ENCODE measurements around the gene PSME3IP1. TPM values are rescaled to one million over a fixed set of nuclear protein-coding genes. Genes with fewer than 3 reads are reported as not detected.
A peak's percentile ranks its signal among the peaks of the same experiment; 100 is the strongest.

Gene PSME3IP1
- polyA plus RNA-seq, 1 donor, result 99.4 TPM

- H3K36me3 ChIP-seq (ENCODE audit: control insufficient read depth, insufficient read depth, low read length), result peaks cover 10% of the 10 kb centered on the region
- H3K9me3 ChIP-seq (ENCODE audit: control insufficient read depth, low read depth, low read length), result no peaks in the 10 kb centered on the region
- WGBS (ENCODE audit: insufficient coverage, low lambda C conversion rate), result no CpG with 5 or more reads among the region's 5 CpGs
- peaks cover 14% of the 10 kb centered on the region for H3K4me1 ChIP-seq (ENCODE audit: control insufficient read depth, insufficient read depth, low read length)
- DNase-seq, result no peak
- no peak overlapping the region for H3K4me3 ChIP-seq (ENCODE audit: low read length)
- H3K27me3 ChIP-seq (ENCODE audit: control insufficient read depth, insufficient read depth, low read length), result no peaks in the 10 kb centered on the region
- H3K27ac ChIP-seq (ENCODE audit: low read length), result no peak overlapping the region
Observed at GRCh38 chr16:57146735-57147134, 39.1 kb downstream of the PSME3IP1 start.

- no peaks in the 10 kb centered on the region for H3K27me3 ChIP-seq (ENCODE audit: control insufficient read depth, insufficient read depth, low read length)
- H3K9me3 ChIP-seq (ENCODE audit: control insufficient read depth, low read depth, low read length), result no peaks in the 10 kb centered on the region
- H3K27ac ChIP-seq (ENCODE audit: low read length), result no peak overlapping the region
- WGBS (ENCODE audit: insufficient coverage, low lambda C conversion rate), result no CpG with 5 or more reads among the region's 24 CpGs
- peaks cover 8% of the 10 kb centered on the region for H3K36me3 ChIP-seq (ENCODE audit: control insufficient read depth, insufficient read depth, low read length)
- no peak for DNase-seq
- H3K4me3 ChIP-seq (ENCODE audit: low read length), result no peak overlapping the region
- peaks cover 14% of the 10 kb centered on the region for H3K4me1 ChIP-seq (ENCODE audit: control insufficient read depth, insufficient read depth, low read length)
Observed at GRCh38 chr16:57146040-57146647, 39.7 kb downstream of the PSME3IP1 start.

- Histone ChIP-seq H3K4me3 (ENCODE audit: low read length) (no peak overlapping the region), H3K9me3 (ENCODE audit: control insufficient read depth, low read depth, low read length) (no peaks in the 10 kb centered on the region), H3K36me3 (ENCODE audit: control insufficient read depth, insufficient read depth, low read length) (peaks cover 8% of the 10 kb centered on the region), H3K27ac (ENCODE audit: low read length) (no peak overlapping the region), H3K27me3 (ENCODE audit: control insufficient read depth, insufficient read depth, low read length) (no peaks in the 10 kb centered on the region), H3K4me1 (ENCODE audit: control insufficient read depth, insufficient read depth, low read length) (peaks cover 14% of the 10 kb centered on the region)
- 17% methylated on average over 1 of the region's 14 CpGs for WGBS (ENCODE audit: insufficient coverage, low lambda C conversion rate)
- DNase-seq, result peak; percentile 44 to 60
Observed at GRCh38 chr16:57145046-57146021, 40.5 kb downstream of the PSME3IP1 start.

- Histone ChIP-seq H3K9me3 (ENCODE audit: control insufficient read depth, low read depth, low read length) (no peaks in the 10 kb centered on the region), H3K4me3 (ENCODE audit: low read length) (no peak overlapping the region), H3K27me3 (ENCODE audit: control insufficient read depth, insufficient read depth, low read length) (no peaks in the 10 kb centered on the region), H3K36me3 (ENCODE audit: control insufficient read depth, insufficient read depth, low read length) (peaks cover 5% of the 10 kb centered on the region), H3K27ac (ENCODE audit: low read length) (no peak overlapping the region), H3K4me1 (ENCODE audit: control insufficient read depth, insufficient read depth, low read length) (peaks cover 14% of the 10 kb centered on the region)
- no peak for DNase-seq
- WGBS (ENCODE audit: insufficient coverage, low lambda C conversion rate), result no CpG with 5 or more reads among the region's 2 CpGs
Observed at GRCh38 chr16:57144027-57144426, 41.8 kb downstream of the PSME3IP1 start.

GRCh38 chr16:57143149-57143921 lies 42.5 kb downstream of the PSME3IP1 start:
- no peak for DNase-seq
- Histone ChIP-seq H3K4me3 (ENCODE audit: low read length) (no peak overlapping the region), H3K9me3 (ENCODE audit: control insufficient read depth, low read depth, low read length) (no peaks in the 10 kb centered on the region), H3K27me3 (ENCODE audit: control insufficient read depth, insufficient read depth, low read length) (no peaks in the 10 kb centered on the region), H3K4me1 (ENCODE audit: control insufficient read depth, insufficient read depth, low read length) (peaks cover 14% of the 10 kb centered on the region), H3K27ac (ENCODE audit: low read length) (no peak overlapping the region), H3K36me3 (ENCODE audit: control insufficient read depth, insufficient read depth, low read length) (peaks cover 4% of the 10 kb centered on the region)
- whole genome bisulfite sequencing (ENCODE audit: insufficient coverage, low lambda C conversion rate), result no CpG with 5 or more reads among the region's 14 CpGs

GRCh38 chr16:57141822-57142631 lies 43.8 kb downstream of the PSME3IP1 start:
- Histone ChIP-seq H3K27ac (ENCODE audit: low read length) (no peak overlapping the region), H3K4me3 (ENCODE audit: low read length) (no peak overlapping the region), H3K4me1 (ENCODE audit: control insufficient read depth, insufficient read depth, low read length) (peaks cover 14% of the 10 kb centered on the region), H3K27me3 (ENCODE audit: control insufficient read depth, insufficient read depth, low read length) (no peaks in the 10 kb centered on the region), H3K36me3 (ENCODE audit: control insufficient read depth, insufficient read depth, low read length) (peaks cover 4% of the 10 kb centered on the region), H3K9me3 (ENCODE audit: control insufficient read depth, low read depth, low read length) (no peaks in the 10 kb centered on the region)
- no peak for DNase-seq
- no CpG with 5 or more reads among the region's 16 CpGs for WGBS (ENCODE audit: insufficient coverage, low lambda C conversion rate)

- Histone ChIP-seq H3K27ac (ENCODE audit: low read length) (no peak overlapping the region), H3K27me3 (ENCODE audit: control insufficient read depth, insufficient read depth, low read length) (no peaks in the 10 kb centered on the region), H3K9me3 (ENCODE audit: control insufficient read depth, low read depth, low read length) (no peaks in the 10 kb centered on the region), H3K4me3 (ENCODE audit: low read length) (no peak overlapping the region), H3K4me1 (ENCODE audit: control insufficient read depth, insufficient read depth, low read length) (peaks cover 14% of the 10 kb centered on the region), H3K36me3 (ENCODE audit: control insufficient read depth, insufficient read depth, low read length) (peaks cover 4% of the 10 kb centered on the region)
- no CpG with 5 or more reads among the region's 7 CpGs for WGBS (ENCODE audit: insufficient coverage, low lambda C conversion rate)
- no peak for DNase-seq
Observed at GRCh38 chr16:57140931-57141668, 44.7 kb downstream of the PSME3IP1 start.

GRCh38 chr16:57138281-57138935 lies 47.4 kb downstream of the PSME3IP1 start:
- H3K27ac ChIP-seq (ENCODE audit: low read length), result no peak overlapping the region
- peaks cover 15% of the 10 kb centered on the region for H3K4me1 ChIP-seq (ENCODE audit: control insufficient read depth, insufficient read depth, low read length)
- no peak overlapping the region for H3K4me3 ChIP-seq (ENCODE audit: low read length)
- WGBS (ENCODE audit: insufficient coverage, low lambda C conversion rate), result no CpG with 5 or more reads among the region's 10 CpGs
- peaks cover 2% of the 10 kb centered on the region for H3K36me3 ChIP-seq (ENCODE audit: control insufficient read depth, insufficient read depth, low read length)
- no peaks in the 10 kb centered on the region for H3K9me3 ChIP-seq (ENCODE audit: control insufficient read depth, low read depth, low read length)
- no peaks in the 10 kb centered on the region for H3K27me3 ChIP-seq (ENCODE audit: control insufficient read depth, insufficient read depth, low read length)
- no peak for DNase-seq

Data from large intestine (tissue), 3 donors.